HUDEP-2 (cell line): ENCODE data around the gene CAVIN4.

Source experiments
- DNase-seq, 76 experiments: peaks; one replicate each; lab custom pipeline; 2025; ENCODE audit not compliant: unreplicated experiment in 76 of 76; lab: John Stamatoyannopoulos, UW

Gene CAVIN4

GRCh38 chr9:100589582-100589981 lies 11.7 kb downstream of the CAVIN4 start:
- DNase-seq: no peak

GRCh38 chr9:100590481-100590880 lies 12.6 kb downstream of the CAVIN4 start:
- no peak for DNase-seq

GRCh38 chr9:100591139-100591538 lies 13.3 kb downstream of the CAVIN4 start:
- no peak for DNase-seq

GRCh38 chr9:100591639-100592412 lies 13.9 kb downstream of the CAVIN4 start:
- no peak for DNase-seq

GRCh38 chr9:100595391-100596199 lies 17.7 kb downstream of the CAVIN4 start:
- peak in 36 of 76 experiments; percentile 1 to 67 (median 36) for DNase-seq

- no peak for DNase-seq
Observed at GRCh38 chr9:100597236-100597635, 19.4 kb downstream of the CAVIN4 start.

- peak in 71 of 76 experiments; percentile 6 to 76 (median 57) for DNase-seq
Observed at GRCh38 chr9:100598641-100599145, 20.8 kb downstream of the CAVIN4 start.

- peak in 38 of 76 experiments; percentile 2 to 46 (median 18) for DNase-seq
Observed at GRCh38 chr9:100600521-100601079, 22.7 kb downstream of the CAVIN4 start.

GRCh38 chr9:100601216-100601615 lies 23.3 kb downstream of the CAVIN4 start:
- DNase-seq: peak in 65 of 76 experiments; percentile 6 to 77 (median 45)

- peak in 40 of 76 experiments; percentile 2 to 67 (median 28) for DNase-seq
Observed at GRCh38 chr9:100602342-100602801, 24.5 kb downstream of the CAVIN4 start.

- no peak for DNase-seq
Observed at GRCh38 chr9:100605405-100605804, 27.5 kb downstream of the CAVIN4 start.

GRCh38 chr9:100619194-100619593 lies 41.3 kb downstream of the CAVIN4 start:
- no peak for DNase-seq

- no peak for DNase-seq
Observed at GRCh38 chr9:100619665-100620064, 41.8 kb downstream of the CAVIN4 start.

GRCh38 chr9:100623969-100624368 lies 46.1 kb downstream of the CAVIN4 start:
- no peak for DNase-seq

- no peak for DNase-seq
Observed at GRCh38 chr9:100626949-100627348, 49.1 kb downstream of the CAVIN4 start.

GRCh38 chr9:100637787-100638186 lies 59.9 kb downstream of the CAVIN4 start:
- peak in 3 of 76 experiments; percentile 1 to 37 (median 31) for DNase-seq
